Amygdala (tissue), 56 donors: ENCODE results near the gene PATJ.
"Not testable (repeated sequence)": the region's sequence is repeated elsewhere in the genome, so short reads cannot be mapped to it uniquely, and the experiment has no call there.

ENCODE experiments used
- DNase-seq, 56 donors: peaks; one replicate each; lab custom pipeline; 2025; lab: John Stamatoyannopoulos, UW

The PATJ gene

GRCh38 chr1:62139410-62139809 lies 397.1 kb downstream of the PATJ start:
- no peak for DNase-seq

GRCh38 chr1:62140666-62141065 lies 398.4 kb downstream of the PATJ start:
- no peak for DNase-seq

DNA sequence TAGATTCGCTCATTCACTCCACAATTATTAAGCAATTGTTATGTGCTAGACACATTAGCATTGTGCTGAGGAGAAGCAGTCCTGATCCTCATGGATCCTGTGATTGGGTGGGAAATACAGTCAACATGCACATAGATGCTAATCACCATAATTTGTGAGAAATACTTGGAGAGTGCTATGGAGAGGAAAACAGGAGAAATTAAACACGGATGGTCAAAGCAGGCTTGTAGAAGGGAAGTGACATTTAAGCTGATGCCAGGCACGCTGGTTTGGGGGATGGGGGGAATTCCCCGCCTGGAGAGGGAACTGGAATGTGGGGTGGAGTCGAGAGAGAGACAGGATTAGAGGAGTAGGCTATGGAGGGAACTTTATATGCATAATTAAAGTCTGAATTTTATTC lies 400.2 kb downstream of the PATJ start:
- DNase-seq: no peak

GRCh38 chr1:62144238-62144831 lies 402.1 kb downstream of the PATJ start:
- peak in 36 of 56 donors; percentile 1 to 73 (median 11) for DNase-seq

DNA sequence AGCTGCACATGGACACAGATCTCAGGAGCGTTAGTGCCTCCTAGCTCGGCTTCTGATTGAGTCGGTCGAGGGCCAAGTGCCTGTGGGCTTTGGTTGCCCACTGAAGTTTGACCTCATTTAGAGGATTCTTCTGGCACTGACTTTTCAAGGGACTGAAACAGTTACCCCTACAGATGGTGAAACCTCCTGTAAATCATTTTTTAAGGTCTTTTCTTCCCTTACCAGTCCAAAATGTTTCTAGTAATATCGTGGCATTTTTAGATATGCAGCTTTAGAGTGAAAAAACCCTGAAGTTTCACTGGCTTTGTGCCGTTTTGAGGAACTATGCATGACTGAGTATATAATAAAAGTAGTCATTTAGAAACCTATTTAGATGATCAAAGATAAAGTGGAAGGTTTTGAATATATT lies 417.7 kb downstream of the PATJ start:
- no peak for DNase-seq

DNA sequence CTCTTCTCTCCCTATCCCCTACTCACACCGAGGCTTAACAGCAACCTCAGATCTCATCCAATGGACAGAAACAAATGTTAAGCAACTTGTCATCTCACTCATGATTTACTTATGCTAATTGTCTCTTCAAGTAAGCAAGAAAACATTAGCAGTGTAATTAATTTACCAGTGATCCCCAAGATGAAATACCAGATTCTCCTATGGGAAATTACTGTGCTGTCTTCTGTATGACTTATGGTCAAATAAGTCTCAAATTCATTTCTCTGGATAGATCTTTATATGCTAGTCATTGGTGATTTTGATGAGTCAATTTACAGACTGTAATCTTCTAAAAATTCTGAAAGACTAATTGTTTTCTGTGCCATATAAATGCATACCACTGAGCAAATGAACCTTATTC lies 419.4 kb downstream of the PATJ start:
- DNase-seq: no peak

- not testable (repeated sequence) for DNase-seq
These were observed 428.1 kb downstream of the PATJ start for GRCh38 chr1:62170380-62170779.

DNA sequence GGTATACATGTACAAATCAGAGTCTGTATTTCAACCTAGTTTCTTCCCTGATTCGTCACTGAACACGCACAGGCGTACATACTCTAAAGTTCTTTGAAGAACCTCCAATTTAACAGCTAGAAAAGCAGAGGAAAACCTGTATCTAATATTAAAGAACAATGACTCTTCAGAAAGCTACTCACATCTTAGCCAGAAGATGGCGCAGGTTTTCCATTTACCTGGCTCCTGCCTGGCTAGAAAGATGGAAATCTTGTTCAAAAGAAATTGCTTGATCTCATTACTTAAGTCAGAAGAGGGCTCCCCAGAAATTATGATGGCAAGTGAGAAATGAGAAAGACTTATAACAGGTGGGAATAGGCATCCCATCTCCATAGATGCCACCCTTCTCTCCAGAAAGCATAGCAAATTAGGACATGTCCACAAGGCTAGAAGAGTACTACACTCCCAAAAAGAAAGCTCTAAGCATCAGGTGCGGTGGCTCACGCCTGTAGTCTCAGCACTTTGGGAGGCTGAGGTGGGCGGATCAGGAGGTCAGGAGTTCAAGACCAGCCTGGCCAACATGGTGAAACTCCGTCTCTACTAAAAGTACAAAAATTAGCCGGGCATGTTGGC lies 433.4 kb downstream of the PATJ start:
- peak in 23 of 56 donors; percentile 0 to 63 (median 3) for DNase-seq

GRCh38 chr1:62176597-62177312 lies 434.5 kb downstream of the PATJ start:
- no peak for DNase-seq

DNA sequence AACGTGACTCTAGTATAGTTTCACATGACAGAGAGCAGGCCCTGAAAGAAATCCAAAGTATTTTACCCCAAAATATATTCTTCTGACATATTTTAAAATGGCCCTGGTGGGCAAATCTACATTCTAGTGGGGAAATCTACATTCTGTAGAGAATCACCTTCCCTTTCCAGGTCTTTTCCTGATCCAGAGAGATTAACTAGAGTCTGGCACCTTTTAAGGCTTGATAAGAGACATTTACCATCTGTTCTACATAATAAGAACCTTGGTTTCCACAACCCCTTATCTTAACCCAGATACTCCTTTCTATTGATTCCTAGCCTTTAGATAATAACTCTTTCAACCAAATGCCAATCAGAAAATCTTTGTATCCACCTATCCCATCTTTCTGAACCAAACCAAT lies 435.3 kb downstream of the PATJ start:
- DNase-seq: no peak

DNA sequence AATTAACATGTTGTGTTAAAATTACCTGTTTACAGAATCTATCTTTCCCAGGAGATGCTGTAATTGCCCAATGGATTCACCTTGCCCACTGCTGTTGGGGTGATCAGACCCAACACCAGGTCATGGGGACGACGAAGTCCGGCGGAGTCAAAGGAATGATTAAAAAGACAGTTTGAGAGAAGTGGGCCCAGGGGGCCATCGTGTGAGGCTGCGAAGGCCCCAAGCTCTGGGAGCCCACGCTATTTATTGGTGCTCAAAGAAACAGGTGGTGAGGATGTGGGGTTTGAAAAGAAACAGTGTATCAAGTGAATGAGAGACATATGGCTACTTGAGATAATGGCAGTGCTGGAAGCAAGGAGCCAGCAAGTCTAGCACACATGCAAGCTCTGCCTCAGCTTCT lies 436.1 kb downstream of the PATJ start:
- DNase-seq: no peak

DNA sequence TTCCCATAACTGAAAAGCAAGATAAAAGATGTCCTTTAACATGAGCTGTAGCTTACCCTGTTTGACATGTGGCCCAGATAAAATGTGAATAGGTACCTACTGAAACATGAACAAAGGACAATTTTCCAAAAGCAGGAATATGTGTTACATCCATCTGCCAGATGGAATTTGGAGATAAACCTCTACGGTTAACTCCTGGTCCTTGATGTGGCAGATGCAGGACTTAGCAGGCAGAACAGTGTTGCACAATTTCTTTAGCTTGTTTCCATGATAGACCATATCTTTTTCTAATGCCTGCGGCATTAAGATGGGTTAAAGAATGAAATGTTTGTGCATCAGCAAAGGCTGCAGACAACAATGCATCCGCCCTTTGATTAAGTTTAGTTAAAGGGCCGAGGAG lies 437.8 kb downstream of the PATJ start:
- not testable (repeated sequence) for DNase-seq

GRCh38 chr1:62180639-62181038 lies 438.4 kb downstream of the PATJ start:
- no peak for DNase-seq

DNA sequence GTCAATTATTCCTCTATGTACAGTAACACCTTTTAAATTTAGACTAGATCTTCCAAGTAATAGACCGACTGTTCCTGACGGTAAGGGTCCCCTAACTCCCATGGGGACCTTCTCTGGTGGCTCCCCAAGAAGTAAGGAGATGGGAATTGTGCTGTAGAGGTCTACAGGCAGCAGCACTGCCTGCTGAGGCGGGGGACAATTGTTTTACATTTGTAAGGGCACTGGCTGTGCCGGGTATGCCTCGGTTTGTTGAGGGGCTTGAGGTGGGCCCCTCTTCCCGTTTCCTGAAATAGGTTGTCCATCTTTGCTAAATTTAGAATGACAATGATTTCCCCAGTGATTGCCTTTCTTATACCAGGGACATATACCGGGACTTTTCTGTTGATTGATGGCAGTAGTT lies 439.3 kb downstream of the PATJ start:
- no peak for DNase-seq

GRCh38 chr1:62182157-62182556 lies 439.9 kb downstream of the PATJ start:
- DNase-seq: not testable (repeated sequence)

- not testable (repeated sequence) for DNase-seq
These were observed 441.1 kb downstream of the PATJ start for GRCh38 chr1:62183164-62184020.

DNA sequence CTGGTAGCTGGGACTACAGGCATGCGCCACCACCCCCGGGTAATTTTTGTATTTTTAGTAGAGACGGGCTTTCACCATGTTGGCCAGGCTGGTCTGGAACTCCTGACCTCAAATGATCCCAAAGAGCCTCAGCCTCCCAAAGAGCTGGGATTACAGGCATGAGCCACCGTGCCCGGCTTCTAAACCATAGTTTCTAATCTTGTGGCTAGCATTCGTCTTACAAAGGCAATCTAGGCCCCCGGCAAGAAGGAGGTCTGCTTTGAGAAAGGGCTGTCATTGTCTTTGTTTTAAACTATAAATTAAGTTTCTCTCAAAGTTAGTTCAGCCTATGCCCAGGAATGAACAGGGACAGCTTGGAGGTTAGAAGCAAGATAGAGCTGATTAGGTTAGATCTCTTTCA lies 442.1 kb downstream of the PATJ start:
- no peak for DNase-seq

DNA sequence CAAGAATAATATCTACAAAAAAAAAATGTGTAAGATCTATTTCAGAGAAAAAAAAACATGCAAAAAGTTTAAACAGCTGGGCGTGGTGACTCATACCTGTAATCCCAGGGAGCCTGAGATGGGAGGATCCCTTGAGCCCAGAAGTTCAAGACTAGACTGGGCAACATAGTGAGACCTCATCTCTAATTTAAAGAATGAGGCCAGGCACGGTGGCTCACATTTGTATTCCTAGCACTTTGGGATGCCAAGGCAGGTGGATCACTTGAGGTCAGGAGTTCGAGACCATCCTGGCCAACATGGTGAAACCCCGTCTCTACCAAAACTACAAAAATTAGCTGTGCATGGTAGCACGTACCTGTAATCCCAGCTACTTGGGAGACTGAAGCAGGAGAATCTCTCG lies 443.0 kb downstream of the PATJ start:
- DNase-seq: not testable (repeated sequence)

DNA sequence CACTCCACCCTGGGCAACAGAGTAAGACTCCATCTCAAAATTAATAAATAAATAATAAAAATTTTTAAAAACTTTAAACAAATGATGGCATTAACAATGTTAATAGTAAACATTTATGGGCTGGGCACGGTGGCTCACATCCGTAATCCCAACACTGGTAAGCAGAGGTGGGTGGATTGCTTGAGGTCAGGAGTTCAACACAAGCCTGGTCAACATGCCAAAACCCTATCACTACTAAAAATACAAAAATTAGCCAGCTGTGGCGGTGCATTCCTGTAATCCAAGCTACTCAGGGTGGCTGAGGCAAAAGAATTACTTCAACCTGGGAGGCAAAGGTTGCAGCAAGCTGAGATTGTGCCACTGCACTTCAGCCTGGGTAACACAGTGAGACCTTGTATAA lies 443.4 kb downstream of the PATJ start:
- DNase-seq: no peak

- no peak for DNase-seq
These were observed 445.3 kb downstream of the PATJ start for GRCh38 chr1:62187548-62187947.

- DNase-seq: no peak
These were observed 445.8 kb downstream of the PATJ start for GRCh38 chr1:62188111-62188510.
